Cardiac atrium fibroblast (primary cell): ENCODE results near the gene DGKK. TPM values are rescaled to one million over a fixed set of nuclear protein-coding genes. Genes with fewer than 3 reads are reported as not detected.

Experiments used
- total RNA-seq: library from RNA; depleted of rRNA; stranded (reverse); fragments of >200 nt; gene quantifications from 2 replicates; pipeline ENCODE4 v1.2.3, GENCODE V29; 2015

DGKK gene
- not detected in 2 replicates for total RNA-seq

GRCh38 chrX:50470103-50471031, at the start of gene DGKK:
Gene DGKK, minus strand, starts transcription at chrX:50470825. Its CDS starts 147 bp downstream, at chrX:50470678.

